ENCODE measurements around the gene ZNF148.

Gene ZNF148

GRCh38 chr3:125271127-125271526, 104.0 kb downstream of the ZNF148 start:
- DNase-seq: no peak

DNA sequence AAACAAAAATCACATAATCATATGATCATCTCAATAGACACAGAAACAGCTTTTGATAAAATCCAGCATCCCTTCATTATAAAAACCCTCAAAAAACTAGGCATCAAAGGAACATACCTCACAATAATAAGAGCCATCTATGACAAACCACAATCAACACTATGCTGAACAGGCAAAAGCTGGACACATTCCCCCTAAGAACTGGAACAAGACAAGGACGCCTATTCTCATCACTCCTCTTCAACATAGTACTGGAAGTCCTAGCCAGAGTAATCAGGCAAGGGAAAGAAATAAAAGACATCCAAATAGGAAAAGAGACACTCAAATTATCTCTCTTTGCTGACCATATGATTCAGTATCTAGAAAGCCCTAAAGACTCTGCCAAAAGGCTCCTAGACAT, 107.7 kb downstream of the ZNF148 start:
- DNase-seq: no peak

DNA sequence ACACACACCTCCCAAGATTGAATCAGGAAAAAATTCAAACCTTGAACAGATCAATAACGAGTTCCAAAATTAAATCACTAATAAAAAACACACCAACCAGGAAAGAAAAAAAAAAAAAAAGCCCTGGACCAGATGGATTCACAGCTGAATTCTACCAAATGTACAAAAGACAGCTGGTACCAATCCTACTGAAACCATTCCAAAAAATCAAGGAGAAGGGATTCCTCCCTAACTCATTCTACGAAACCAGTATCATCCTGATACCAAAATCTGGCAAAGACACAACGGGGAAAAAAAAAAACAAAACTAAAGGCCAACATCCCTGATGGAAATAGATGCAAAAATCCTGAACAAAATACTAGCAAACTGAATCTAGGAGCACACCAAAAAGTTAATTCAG, 108.2 kb downstream of the ZNF148 start:
- DNase-seq: no peak

DNA sequence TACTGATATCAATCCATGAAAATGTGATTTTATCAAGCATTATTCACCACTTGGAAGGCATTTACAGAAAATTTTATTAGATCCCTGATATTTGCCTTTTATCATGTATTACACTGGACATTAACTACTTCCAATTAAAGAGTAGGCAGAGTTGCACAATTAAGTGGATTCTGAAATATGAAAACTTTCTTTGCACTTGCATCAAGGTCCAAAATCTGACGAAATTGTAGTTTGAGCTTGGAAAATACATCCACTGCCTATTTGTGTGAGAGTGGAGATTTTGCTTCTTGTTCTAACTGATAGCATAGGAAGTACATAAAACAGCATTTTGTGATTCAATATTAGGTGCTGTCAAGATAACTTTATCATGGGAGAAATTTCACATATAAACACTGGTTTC, 113.0 kb downstream of the ZNF148 start:
- DNase-seq: no peak

DNA sequence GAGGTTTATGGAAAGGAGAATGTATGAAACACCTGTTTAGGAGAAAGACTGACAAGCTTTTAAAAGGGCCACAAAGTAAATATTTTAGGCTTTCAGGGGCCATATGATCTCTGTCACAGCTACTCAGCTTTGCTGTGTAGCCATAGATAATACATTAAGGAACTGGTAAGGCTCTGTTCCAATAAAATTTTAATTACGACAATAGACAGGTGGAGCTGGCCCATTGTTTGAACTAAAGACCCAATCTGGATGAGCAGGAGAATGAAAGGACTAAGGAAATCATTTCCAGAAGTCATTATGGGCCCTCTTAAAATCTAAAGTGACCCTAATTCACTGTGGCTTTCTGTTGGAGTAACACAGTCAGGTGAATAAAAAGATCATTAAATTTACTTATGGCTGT, 114.1 kb downstream of the ZNF148 start:
- no peak for DNase-seq

GRCh38 chr3:125260158-125260557, 115.0 kb downstream of the ZNF148 start:
- DNase-seq: no peak

GRCh38 chr3:125257536-125257935, 117.6 kb downstream of the ZNF148 start:
- DNase-seq: peak; percentile 81 to 83

DNA sequence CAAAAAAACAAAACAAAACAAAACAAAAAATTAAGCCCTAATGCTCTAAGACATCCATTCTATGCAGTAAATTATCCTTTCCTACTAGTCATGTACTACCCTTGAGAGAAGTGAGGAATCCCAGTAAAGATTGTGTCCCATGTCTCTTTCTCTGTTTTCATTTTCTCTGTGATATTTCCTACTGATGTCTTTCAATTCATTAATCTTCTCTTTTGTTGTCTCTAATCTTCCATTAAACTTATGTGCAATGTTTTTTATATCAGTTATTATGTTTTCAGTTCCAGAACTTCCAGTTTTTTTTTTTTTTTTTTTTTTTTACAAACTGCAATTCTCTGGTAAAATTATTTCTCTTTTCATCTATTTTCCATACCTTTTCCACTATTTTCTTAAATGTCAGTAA, 118.5 kb downstream of the ZNF148 start:
- DNase-seq: no peak

DNA sequence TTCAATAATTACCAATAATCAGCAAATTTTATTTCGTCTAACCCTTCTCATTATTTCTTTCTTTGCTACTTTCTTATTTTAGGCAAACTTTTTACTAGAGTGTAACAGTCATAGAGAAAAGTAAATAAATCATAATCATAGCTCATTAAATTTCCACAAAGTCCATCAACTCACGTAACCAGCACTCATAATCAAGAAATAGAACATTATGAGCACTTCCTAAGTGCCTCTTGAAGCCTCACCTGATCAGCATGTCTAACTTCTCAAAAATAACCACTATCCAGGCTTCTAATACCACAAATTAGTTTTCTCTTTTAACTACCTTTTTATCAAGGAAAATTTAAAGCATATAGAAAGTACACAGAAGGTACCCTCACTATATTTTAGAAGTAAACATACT, 124.2 kb downstream of the ZNF148 start:
- DNase-seq: no peak

DNA sequence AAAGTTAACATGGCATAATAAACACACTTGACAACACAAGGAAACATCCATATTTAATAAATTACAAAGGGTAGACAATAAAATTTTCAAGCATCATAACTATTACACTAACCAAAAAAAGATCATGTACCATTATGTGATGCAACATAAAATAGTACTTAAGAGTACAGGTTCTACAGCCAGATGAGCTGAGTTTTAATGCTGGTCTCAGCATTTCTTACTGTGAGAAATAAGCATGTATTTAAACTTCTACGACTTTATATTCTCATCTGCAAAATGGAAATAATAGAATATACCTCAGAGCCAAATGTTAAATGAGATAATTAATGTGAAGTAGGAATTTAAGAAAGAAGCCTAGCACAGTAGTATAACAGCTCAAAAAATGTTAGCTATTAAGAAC, 128.9 kb downstream of the ZNF148 start:
- DNase-seq: no peak

DNA sequence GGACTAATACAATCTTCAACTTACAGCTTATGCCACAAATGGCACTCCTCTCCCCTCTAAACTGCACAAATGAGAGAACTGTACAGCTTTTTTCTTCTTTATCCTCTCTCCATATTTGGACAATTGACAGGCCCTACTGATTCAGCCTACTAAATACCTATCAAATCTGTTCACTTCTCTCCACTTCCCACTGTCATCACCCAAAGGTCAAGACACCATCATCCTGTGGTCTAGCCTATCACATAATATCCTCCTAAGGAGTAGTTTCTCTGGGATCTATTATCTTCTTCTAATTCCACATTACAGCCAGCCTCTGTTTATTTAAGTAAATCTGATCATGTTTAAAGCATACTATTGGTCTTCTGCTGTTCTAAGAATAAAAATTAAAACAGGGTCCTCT, 129.6 kb downstream of the ZNF148 start:
- no peak for DNase-seq

DNA sequence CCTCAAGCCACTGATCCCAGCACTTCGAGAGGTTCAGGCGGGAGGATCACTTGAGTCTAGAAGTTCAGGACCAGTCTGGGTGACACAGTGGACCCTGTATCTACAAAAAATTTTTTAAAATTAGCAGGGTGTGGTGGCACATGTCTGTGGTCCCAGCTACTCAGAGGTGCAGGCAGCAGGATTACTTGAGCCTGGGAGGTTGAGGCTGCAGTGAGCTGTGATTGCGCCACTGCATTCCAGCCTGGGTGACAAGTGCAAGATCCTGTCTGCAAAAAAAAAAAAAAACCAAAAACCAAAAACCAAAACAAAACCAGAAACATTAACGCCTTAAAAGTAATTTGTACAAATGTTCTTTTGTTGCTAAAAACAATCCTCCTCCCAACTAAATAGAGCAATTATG, 134.6 kb downstream of the ZNF148 start:
- DNase-seq: peak in 1 of 2 experiments; percentile 11

- DNase-seq: no peak
Measured at GRCh38 chr3:125239266-125239665, 135.9 kb downstream of the ZNF148 start.

DNA sequence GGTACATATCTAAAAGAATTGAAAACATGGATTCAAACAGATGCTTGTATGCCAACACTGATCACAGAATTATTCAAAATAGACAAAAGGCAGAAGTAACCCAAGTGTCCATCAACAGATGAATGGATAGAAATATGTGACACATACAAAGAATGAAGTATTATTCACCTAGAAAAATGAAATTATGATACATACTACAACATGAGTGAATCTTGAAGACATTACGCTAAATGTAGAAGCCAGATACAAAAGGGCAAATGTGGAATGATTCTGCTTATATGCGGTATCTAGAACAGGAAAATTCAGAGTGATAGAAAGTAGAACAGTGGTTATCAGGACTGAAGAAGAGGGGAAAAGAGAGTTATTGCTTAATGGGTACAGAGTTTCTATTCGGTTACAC, 136.4 kb downstream of the ZNF148 start:
- no peak for DNase-seq

GRCh38 chr3:125236331-125236903, 138.7 kb downstream of the ZNF148 start:
- DNase-seq: no peak

- DNase-seq: no peak
Measured at GRCh38 chr3:125234831-125235230, 140.3 kb downstream of the ZNF148 start.

DNA sequence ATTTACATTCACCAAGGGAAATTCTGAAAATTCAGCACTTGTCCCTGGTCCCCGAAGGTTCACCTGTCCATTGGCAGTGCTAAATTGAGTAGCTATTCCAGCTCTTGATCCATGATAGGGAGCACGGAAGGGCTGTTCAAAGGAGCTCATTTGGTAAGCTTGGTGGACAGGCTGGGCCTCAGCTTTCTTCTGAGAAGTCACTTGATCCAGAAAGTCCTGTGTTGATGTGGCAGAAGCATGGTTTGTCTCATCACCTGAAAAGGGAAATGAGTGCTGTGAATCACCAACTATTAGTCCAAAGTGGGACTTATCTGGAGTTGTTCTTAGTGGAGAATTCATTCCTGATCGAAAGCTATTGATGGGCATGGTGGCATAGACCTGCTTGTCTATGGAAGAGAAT, 142.7 kb downstream of the ZNF148 start:
- DNase-seq: no peak

GRCh38 chr3:125231895-125232294, 143.2 kb downstream of the ZNF148 start:
- DNase-seq: no peak

DNA sequence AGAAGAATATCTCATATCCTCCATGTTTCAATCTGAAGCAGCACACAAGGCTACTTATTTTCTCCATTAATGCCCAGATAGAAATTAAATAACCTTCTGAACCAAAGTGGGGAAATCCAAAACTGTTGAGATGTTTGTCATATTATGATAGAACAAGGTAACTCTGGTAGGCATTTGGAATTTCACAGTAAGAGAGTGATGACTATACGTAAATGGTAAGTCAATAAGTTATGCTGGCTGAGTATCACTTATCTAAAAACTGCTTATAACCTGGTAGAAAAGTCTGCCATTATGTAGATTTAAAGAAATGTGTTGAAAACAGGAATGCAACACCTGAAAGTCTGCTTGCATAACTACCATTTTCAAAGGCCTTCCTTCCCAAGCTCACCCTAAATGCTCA, 145.4 kb downstream of the ZNF148 start:
- no peak for DNase-seq

DNA sequence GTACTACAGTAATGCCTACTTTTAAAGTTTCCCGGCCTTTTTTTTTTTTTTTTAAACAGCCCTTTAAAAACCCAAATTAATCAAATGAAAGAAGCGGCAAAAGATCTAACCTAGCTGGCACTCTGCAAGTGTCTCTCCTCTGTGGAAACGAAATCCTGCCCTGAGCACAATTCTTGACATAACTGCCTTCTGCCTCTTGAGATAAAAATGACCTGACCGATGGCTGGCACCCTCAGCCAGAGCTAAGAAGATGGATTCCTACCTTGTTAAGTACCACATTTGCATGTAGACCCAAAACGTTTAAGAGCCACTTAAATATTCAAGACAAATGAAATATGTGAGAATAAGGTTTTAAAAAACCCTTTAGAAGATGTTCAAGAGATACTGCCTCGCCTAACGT, 146.0 kb downstream of the ZNF148 start:
- no peak for DNase-seq

DNA sequence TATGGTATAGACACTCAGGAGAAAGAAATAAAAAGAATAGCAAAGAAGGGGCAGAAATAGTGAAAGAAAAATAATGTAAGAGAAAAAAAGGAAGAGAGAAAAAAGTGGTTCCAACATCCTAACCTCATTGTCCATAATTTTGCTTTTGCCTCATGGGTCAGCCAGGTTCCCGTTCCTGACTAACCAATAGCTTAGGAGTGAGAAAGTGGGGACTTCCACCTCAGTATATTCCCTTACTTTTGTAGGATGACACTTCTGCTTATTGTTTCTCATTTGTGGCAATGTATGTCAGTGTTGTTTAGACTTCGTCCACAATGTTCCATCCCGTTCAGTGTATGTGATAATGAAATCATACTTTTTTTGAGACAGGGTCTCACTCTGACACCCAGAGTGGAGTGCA, 153.3 kb downstream of the ZNF148 start:
- DNase-seq: no peak

DNA sequence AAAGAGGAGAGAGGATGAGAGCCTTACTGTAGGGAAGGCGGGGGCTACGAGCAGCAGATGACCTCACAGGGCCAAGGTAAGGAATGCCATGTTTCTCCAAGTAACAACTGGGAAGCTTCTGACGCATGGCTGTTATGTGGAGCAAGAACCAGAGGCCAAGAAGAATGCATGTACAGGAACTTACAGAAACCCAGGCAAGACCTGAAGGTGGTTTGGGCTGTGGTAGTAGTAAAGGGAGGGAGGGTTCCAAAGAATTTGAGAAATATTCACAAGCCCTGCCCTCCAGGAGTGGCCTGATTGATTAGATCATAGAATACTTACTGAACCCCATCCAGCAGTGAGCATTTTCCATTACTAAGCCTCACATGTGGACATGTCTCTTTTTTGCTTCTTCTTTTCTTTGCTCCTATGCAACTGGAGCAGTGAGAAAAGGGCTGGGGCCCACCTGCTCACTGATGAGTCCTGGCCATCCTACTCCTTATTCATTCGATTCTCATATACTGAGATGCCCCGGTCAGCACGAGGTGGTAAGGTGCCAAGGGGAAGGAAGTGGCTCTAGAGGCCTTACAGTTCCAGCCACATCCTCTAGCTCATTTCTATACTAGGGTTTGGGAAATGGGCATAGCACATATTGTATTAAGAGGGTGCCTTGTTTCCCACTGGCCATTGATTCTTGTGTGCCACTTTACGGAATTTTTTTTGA, 154.2 kb downstream of the ZNF148 start:
- peak; percentile 50 to 62 for DNase-seq

- DNase-seq: no peak
Measured at GRCh38 chr3:125220183-125220582, 154.9 kb downstream of the ZNF148 start.

DNA sequence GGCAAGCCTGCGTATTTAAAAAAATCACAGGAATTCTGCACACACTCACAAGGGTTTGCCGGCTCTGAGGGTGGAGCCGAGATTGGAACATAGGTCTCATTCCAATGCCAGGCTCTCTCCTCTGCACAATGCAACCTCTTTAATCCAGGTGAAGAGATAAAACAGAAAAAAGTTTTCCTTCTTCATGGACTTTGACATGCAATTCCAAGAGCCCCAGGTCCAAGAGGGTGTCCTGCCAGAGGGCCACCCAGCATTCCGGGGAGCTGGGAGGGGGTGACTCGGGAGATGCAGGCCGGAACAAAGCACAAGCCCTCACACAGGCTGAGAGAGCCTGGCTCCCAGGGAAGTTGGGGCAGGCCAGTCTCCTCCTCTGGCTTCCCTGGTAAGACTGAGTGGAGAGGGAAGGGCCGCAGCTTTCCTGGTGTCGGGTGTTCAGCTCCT, 155.8 kb downstream of the ZNF148 start:
- no peak for DNase-seq

DNA sequence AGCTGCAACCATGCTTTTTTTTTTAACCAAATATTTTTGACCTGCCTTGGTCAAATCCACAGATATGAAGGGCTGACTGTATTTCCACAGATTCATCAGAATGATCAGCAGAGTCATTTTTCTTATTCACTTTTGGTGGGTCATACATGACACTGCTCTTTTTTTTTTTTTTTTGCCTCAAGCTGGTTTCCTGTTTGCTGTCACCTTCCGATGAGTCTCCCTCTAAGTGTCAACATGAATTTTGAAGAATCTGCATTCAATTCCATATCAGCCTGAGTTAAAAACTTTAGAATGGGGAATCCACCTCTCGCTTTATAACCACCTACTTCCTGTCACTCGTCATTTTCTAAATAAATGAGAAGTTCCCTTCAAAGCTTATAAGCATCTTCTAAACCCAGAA, 160.4 kb downstream of the ZNF148 start:
- DNase-seq: no peak

Data from AML-193 (cell line).